Stimulated activated CD8-positive, alpha-beta memory T cell treated with anti-CD3 and anti-CD28 coated beads, Interleukin-15, amount 100 ng/mL, for 1 hour (primary cell): ENCODE measurements around the gene TBXA2R.
"Not testable (repeated sequence)": the region's sequence is repeated elsewhere in the genome, so short reads cannot be mapped to it uniquely, and the experiment has no call there.

Experiments
- DNase-seq: peaks from one replicate; pipeline ENCODE4 v3.0.0-alpha.2; 2020; ENCODE audit warnings: low read depth

Gene TBXA2R

GRCh38 chr19:3577723-3578344 lies 28.8 kb downstream of the TBXA2R start:
- no peak for DNase-seq

GRCh38 chr19:3576696-3577443 lies 29.8 kb downstream of the TBXA2R start:
- no peak for DNase-seq

GRCh38 chr19:3575949-3576673 lies 30.6 kb downstream of the TBXA2R start:
- DNase-seq = no peak

GRCh38 chr19:3575260-3575741 lies 31.4 kb downstream of the TBXA2R start:
- no peak for DNase-seq

- DNase-seq = peak; percentile 49
Measured at GRCh38 chr19:3573858-3574637, 32.6 kb downstream of the TBXA2R start.

- no peak for DNase-seq
Measured at GRCh38 chr19:3573162-3573857, 33.4 kb downstream of the TBXA2R start.

- DNase-seq = no peak
Measured at GRCh38 chr19:3572855-3573161, 33.9 kb downstream of the TBXA2R start, which contains the start of gene HMG20B. HMG20B (plus strand) TSS chr19:3572944; CDS start chr19:3573310, 366 bp downstream.

GRCh38 chr19:3572132-3572854 lies 34.4 kb downstream of the TBXA2R start:
- peak; percentile 97 for DNase-seq

- no peak for DNase-seq
Measured at GRCh38 chr19:3570606-3571011, 36.1 kb downstream of the TBXA2R start.

GRCh38 chr19:3570042-3570441 lies 36.6 kb downstream of the TBXA2R start:
- not testable (repeated sequence) for DNase-seq

- no peak for DNase-seq
Measured at GRCh38 chr19:3565139-3565538, 41.5 kb downstream of the TBXA2R start.

GRCh38 chr19:3563709-3564524 lies 42.8 kb downstream of the TBXA2R start:
- no peak for DNase-seq

- DNase-seq = peak; percentile 87
Measured at GRCh38 chr19:3557461-3558248, 49.0 kb downstream of the TBXA2R start, which contains the start of gene MFSD12. MFSD12 (minus strand) TSS chr19:3557586; CDS start chr19:3557403, 183 bp downstream.

- peak; percentile 27 for DNase-seq
Measured at GRCh38 chr19:3556978-3557460, 49.7 kb downstream of the TBXA2R start.

GRCh38 chr19:3556423-3556977 lies 50.2 kb downstream of the TBXA2R start:
- no peak for DNase-seq

- no peak for DNase-seq
Measured at GRCh38 chr19:3555653-3556422, 50.8 kb downstream of the TBXA2R start.

- no peak for DNase-seq
Measured at GRCh38 chr19:3554254-3555083, 52.2 kb downstream of the TBXA2R start.
